DMS79 (cell line): ENCODE measurements around the gene NFASC.

ENCODE experiments used
- DNase-seq: peaks from one replicate; lab custom pipeline; 2025; lab: John Stamatoyannopoulos, UW

The NFASC gene

DNA sequence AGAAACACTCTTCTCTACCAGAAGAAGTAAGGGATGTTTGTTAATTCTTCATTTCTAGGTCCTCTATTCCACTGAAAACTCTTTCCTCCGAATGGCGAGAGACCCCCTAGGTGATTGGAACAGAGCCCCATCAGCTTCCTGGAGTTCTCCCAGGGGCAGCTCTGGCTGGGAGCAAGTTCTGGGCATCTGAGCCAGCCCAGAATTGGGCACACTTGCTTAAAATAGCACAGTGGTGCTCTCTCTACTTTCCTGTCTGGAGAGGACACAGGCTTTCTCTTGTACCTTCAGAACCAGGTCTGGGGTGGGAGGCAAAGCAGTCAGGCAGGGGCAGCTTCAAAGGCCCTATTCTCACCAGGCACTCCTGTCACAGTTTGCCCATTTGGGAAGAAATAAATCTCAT lies 89.2 kb downstream of the NFASC start:
- no peak for DNase-seq

DNA sequence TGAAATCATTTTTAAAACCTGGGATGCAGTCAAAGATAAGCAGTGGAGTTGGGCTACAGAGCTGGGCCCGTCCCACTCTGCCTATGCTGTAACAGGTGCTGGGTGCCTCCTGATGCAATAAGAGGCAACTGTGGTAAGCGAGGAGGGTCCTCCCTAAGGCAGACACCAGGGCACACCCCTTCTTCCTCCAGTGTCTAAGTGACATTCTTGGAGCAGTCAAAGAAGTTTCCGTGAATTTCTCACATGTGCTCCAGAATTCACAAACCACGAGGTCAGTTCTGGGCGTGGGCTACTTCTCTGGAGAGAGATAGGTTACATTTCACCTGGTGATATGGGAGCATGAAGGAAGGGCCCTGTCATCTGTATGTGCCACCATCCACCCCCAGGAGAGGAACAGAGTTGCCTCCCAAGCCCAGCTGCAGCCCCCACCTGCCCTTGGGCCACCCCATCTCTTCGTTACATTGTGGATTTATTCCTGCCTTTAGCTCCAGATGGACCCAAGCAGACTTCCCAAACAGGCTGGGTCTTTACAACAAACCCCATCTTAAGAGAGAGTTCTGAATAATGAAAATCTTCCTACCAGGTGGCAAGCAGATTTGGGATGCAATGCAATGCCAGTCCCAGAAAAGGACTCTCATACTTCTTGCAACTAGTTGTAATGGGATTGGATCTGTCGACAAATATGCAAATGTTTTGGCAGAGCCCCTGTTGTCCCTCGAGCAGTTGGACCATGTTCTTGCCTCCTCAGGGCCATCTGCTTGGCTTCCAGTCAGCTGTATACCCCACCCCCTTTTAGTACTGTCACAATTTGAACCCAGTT lies 89.9 kb downstream of the NFASC start:
- DNase-seq: no peak

GRCh38 chr1:204961765-204962419 lies 91.2 kb downstream of the NFASC start:
- DNase-seq: no peak

GRCh38 chr1:204962742-204963632 lies 92.3 kb downstream of the NFASC start:
- no peak for DNase-seq

DNA sequence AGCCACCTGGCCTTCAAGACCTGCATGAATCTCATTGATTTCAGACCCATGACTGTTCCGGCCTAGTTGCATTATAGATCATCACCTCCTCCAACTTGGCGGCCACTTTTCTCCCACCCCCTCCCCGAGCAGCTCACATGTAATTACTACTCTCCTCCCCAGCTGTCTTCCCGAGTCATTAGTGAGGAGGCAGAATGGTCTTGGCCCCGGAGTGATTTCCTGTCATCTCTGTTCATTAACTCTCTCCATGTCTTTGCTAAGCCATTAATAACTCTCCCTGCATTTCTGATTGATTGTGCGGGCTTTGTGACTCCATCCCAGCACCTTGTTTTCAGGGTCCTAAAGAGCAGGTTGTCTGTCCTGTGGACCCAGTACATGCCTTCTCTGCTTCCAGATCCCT lies 96.8 kb downstream of the NFASC start:
- DNase-seq: no peak

DNA sequence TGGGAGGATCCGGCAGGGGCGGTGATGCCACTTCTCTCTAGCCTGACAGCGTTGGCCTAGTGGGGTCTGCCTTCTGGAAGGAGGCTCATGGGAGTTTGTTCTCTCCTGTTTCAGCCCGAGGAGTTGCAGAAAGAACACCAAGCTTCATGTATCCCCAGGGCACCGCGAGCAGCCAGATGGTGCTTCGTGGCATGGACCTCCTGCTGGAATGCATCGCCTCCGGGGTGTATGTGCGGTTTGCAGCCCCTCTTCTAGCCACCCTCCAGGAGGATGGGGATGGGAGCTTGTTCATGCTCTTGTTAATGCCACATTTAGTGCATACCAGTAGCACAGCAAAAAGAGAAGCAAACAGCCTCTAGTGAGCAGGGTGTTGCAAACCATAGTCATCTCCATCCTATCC lies 97.5 kb downstream of the NFASC start:
- no peak for DNase-seq

- no peak for DNase-seq
These were observed 98.3 kb downstream of the NFASC start for GRCh38 chr1:204968951-204969350.

GRCh38 chr1:204970937-204971336 lies 100.3 kb downstream of the NFASC start:
- DNase-seq: no peak

DNA sequence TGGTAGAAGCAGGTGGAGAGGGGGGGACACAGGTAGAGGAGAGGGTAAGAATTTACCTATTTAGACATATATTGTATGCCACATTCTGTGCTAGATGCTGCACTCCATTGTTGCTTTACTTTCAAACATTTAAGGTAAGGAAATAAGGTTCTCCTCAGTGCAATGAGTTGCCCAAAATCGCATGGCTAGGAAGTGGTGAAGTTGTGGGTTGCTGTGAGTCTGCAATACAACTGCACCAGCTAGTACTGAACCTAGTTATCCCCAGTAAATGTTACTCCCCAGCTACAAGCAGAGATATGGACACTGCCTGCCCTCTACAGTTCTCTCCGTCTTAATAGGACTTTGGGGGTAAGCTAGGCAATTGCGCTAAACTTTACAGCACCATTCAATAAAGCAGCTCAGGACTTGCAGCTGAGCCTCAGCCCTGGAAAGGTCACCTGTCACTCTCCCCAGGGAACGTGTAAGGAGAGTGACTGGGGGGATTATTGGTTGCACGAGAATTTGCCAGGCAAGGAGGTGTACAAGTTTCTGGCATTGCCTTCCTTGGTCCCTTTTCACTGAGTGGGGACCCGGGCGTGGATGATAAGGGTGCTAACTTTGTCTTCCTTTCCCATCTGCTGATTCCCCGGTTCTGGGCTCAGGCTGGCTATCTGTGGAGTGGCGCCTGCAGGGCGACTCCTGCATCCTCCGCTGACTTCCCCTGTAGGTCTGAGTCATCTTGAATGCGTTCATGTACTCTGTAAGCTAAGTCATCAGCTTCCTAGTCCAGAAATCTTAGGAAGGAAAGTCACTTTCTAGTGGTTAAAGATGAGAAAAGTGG lies 101.1 kb downstream of the NFASC start:
- no peak for DNase-seq

- DNase-seq: no peak
These were observed 101.8 kb downstream of the NFASC start for GRCh38 chr1:204972426-204972825.

GRCh38 chr1:204973449-204973848 lies 102.8 kb downstream of the NFASC start:
- DNase-seq: no peak

GRCh38 chr1:204974327-204974726 lies 103.7 kb downstream of the NFASC start:
- no peak for DNase-seq

GRCh38 chr1:204975021-204975420 lies 104.4 kb downstream of the NFASC start:
- no peak for DNase-seq

DNA sequence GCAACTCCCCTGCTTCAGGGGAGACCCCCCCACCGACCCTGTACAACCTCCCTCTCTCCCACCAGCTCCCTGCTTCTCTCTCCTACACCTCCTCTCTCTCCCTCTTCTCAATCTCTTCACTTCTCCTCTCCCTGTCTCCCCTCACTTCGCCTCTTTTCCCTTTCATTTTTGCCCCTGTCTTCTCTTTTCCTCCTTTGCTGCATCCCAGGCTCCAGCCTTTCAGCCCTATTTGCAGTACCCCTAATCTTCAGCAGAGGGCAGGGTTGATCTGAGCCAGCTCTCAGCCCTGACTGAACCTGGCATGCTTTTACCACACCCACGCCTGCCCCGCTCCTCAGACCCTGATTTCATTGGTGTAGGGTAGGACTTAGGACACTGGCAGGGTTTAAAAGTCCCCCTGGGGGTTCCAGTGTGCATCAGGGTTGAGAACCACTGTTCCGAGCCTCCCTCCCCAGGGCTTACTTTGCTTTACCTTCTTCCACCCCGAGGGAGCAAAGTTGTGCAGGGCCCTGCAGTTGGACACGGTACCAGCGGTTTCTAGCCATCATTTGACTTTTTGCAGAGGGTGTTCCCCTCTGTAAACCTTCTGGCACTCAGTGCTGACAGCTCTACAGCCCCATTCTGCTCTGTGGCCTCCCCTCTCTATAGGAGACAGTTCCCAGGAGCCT lies 105.0 kb downstream of the NFASC start:
- no peak for DNase-seq

DNA sequence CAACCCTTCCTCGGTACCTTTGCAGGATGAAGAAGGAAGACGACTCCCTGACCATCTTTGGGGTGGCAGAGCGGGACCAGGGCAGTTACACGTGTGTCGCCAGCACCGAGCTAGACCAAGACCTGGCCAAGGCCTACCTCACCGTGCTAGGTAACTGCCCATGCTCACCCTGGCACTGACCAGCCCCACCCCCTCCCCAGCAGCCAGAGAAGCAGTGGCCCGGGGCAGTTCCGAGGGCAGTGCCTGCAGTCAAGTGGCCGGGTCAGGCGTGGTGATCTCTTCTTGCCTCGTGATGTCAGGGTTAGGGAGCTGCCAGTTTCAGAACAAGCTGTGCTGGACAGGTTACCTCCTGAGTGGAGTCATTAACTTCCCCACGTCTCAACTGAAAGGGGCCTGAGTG lies 106.0 kb downstream of the NFASC start:
- DNase-seq: no peak

GRCh38 chr1:204977318-204977717 lies 106.7 kb downstream of the NFASC start:
- DNase-seq: no peak

- DNase-seq: no peak
These were observed 108.1 kb downstream of the NFASC start for GRCh38 chr1:204978782-204979181.

- no peak for DNase-seq
These were observed 108.6 kb downstream of the NFASC start for GRCh38 chr1:204979306-204979705.

DNA sequence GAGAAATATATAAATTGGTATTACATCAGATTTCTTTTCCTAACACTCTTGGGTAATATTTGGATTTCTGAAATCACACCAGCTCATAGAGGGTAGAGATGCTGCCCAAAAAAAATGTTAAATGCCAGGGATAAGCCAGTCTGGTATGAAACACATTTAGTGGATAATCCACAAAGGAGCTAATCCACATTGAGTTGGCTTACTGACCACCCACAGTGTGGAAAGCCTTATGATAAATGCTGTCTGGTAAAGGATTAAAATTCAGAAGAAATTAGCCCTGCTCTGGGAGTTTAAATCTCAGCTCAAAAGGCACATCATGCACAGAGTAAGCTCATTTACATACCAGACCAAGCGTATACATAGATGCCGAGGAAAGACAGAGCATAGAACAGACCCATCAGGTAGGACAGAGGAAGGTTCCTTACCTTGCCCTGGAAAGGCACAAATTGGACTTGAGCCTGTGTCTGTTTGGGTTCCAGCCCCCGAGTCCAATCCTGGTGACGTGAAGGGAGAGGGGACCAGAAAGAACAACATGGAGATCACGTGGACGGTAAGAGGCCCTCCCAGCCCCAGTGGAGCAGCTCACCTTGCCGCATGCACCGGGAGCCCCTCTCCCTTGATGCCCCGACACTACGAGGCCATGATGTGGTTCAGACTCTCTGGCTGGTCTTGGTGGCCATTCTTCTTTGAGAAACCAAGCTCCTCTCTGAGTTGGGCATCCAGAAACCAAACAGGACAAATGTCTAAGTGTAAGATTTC lies 109.4 kb downstream of the NFASC start:
- DNase-seq: no peak

DNA sequence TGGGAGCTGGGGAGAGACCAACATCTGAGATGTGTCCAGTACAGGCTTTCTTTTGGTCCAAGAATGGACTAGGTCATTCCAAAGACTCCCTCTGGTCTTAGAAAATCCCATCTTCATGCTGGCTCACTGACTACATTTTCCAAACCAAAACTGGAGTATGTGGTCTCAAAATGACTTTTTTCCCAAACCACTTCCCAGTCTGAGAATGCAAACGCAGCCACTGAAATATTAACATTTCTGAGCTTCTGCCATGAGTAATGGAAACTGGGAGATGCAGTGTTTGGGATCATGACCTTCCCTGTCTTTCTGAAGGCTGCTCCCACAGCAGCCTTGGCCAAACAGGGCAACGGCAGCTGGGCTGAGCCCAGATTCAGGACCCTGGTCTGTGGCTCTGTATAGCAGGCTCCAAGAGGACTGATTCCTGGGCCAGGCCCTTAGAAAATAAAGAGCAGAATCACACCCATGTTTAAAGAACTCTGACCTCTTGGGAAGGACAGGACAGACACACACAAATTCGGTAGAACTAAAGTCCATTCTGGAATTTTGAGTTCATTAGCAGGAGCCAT lies 110.3 kb downstream of the NFASC start:
- no peak for DNase-seq
